Measurements from ENCODE around the gene PTEN.

GRCh38 chr10:88019753-88020152, 156.3 kb downstream of the PTEN start:
- TF ChIP-seq TAF1 (IDR thresholded peaks at IDR 0.05; ENCODE audit: low read depth, low read length) (no peak), POLR2AphosphoS5 (IDR thresholded peaks at IDR 0.05; ENCODE audit: low read depth, low read length) (no peak), POLR2A (IDR thresholded peaks at IDR 0.05; ENCODE audit: low read depth, low read length) (no peak), POU2F2 (IDR thresholded peaks at IDR 0.05; ENCODE audit: low read depth, low read length) (no peak)
